GM18951 (cell line): ENCODE measurements around the gene AIDA.

Source experiments
- POLR2A ChIP-seq: IDR thresholded peaks from 4 replicates; pipeline ENCODE4 v1.6.1; 2011; ENCODE audit warnings: mild to moderate bottlenecking; ENCODE audit not compliant: insufficient read length, insufficient read depth; ENCODE audit errors: extremely low read depth
- in situ Hi-C: fragments of 300-500 bp; cut with MboI; formaldehyde crosslinking; loops from one replicate; pipeline ENCODE4 v1.12.0; 2022; ENCODE audit warnings: low sequenced_read_pairs, mixed read lengths, inconsistent platforms; ENCODE audit not compliant: unreplicated experiment

AIDA gene

GRCh38 chr1:222643606-222643937, 68.7 kb downstream of the AIDA start:
- no peak for TF ChIP-seq POLR2A
- in situ Hi-C loops, result no loop called here

GRCh38 chr1:222642468-222642867, 69.8 kb downstream of the AIDA start:
- in situ Hi-C loops, result no loop called here
- TF ChIP-seq POLR2A, result no peak

- TF ChIP-seq POLR2A, result no peak
- in situ Hi-C loops, result no loop called here
Measured at GRCh38 chr1:222641269-222641948, 70.9 kb downstream of the AIDA start.

GRCh38 chr1:222634180-222635013, 77.9 kb downstream of the AIDA start:
- in situ Hi-C loops, result loop anchor here (5.0 kb wide), 1 partner anchor 177 kb away; no protein-coding TSS in a partner anchor

GRCh38 chr1:222632749-222633148, 79.5 kb downstream of the AIDA start:
- in situ Hi-C loops, result loop anchor here (5.0 kb wide), 1 partner anchor 175 kb away; no protein-coding TSS in a partner anchor
- TF ChIP-seq POLR2A, result no peak

More at GRCh38 chr1:222634180-222635013, 77.9 kb downstream of the AIDA start:
- no peak for TF ChIP-seq POLR2A

GRCh38 chr1:222631611-222632208, 80.6 kb downstream of the AIDA start:
- in situ Hi-C loops, result loop anchor here (5.0 kb wide), 1 partner anchor 174 kb away; no protein-coding TSS in a partner anchor
- TF ChIP-seq POLR2A, result no peak

- no peak for TF ChIP-seq POLR2A
- in situ Hi-C loops, result loop anchor here (5.0 kb wide), 1 partner anchor 173 kb away; no protein-coding TSS in a partner anchor
Measured at GRCh38 chr1:222629921-222630535, 82.3 kb downstream of the AIDA start.

- TF ChIP-seq POLR2A, result no peak
- in situ Hi-C loops, result no loop called here
Measured at GRCh38 chr1:222627232-222627631, 85.1 kb downstream of the AIDA start.

GRCh38 chr1:222624214-222624613, 88.1 kb downstream of the AIDA start:
- no peak for TF ChIP-seq POLR2A
- in situ Hi-C loops, result no loop called here

- in situ Hi-C loops, result no loop called here
Measured at GRCh38 chr1:222623458-222623857, 88.8 kb downstream of the AIDA start.

GRCh38 chr1:222622765-222623164, 89.5 kb downstream of the AIDA start:
- TF ChIP-seq POLR2A, result no peak
- in situ Hi-C loops, result no loop called here

More at GRCh38 chr1:222623458-222623857, 88.8 kb downstream of the AIDA start:
- no peak for TF ChIP-seq POLR2A

GRCh38 chr1:222620566-222620965, 91.7 kb downstream of the AIDA start:
- in situ Hi-C loops, result no loop called here
- no peak for TF ChIP-seq POLR2A
